Stimulated activated CD4-positive, alpha-beta T cell treated with anti-CD3 and anti-CD28 coated beads, Interleukin-15, amount 100 ng/mL, for 48 hours (primary cell): ENCODE data around the gene MAPK8IP3.

Experiments
- DNase-seq, 2 donors: peaks; one replicate each; pipeline ENCODE4 v3.0.0-alpha.2; 2020; ENCODE audit warnings: low read depth in 2 of 2

MAPK8IP3 gene, protein sequence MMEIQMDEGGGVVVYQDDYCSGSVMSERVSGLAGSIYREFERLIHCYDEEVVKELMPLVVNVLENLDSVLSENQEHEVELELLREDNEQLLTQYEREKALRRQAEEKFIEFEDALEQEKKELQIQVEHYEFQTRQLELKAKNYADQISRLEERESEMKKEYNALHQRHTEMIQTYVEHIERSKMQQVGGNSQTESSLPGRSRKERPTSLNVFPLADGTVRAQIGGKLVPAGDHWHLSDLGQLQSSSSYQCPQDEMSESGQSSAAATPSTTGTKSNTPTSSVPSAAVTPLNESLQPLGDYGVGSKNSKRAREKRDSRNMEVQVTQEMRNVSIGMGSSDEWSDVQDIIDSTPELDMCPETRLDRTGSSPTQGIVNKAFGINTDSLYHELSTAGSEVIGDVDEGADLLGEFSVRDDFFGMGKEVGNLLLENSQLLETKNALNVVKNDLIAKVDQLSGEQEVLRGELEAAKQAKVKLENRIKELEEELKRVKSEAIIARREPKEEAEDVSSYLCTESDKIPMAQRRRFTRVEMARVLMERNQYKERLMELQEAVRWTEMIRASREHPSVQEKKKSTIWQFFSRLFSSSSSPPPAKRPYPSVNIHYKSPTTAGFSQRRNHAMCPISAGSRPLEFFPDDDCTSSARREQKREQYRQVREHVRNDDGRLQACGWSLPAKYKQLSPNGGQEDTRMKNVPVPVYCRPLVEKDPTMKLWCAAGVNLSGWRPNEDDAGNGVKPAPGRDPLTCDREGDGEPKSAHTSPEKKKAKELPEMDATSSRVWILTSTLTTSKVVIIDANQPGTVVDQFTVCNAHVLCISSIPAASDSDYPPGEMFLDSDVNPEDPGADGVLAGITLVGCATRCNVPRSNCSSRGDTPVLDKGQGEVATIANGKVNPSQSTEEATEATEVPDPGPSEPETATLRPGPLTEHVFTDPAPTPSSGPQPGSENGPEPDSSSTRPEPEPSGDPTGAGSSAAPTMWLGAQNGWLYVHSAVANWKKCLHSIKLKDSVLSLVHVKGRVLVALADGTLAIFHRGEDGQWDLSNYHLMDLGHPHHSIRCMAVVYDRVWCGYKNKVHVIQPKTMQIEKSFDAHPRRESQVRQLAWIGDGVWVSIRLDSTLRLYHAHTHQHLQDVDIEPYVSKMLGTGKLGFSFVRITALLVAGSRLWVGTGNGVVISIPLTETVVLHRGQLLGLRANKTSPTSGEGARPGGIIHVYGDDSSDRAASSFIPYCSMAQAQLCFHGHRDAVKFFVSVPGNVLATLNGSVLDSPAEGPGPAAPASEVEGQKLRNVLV (N-terminal part only)

DNA sequence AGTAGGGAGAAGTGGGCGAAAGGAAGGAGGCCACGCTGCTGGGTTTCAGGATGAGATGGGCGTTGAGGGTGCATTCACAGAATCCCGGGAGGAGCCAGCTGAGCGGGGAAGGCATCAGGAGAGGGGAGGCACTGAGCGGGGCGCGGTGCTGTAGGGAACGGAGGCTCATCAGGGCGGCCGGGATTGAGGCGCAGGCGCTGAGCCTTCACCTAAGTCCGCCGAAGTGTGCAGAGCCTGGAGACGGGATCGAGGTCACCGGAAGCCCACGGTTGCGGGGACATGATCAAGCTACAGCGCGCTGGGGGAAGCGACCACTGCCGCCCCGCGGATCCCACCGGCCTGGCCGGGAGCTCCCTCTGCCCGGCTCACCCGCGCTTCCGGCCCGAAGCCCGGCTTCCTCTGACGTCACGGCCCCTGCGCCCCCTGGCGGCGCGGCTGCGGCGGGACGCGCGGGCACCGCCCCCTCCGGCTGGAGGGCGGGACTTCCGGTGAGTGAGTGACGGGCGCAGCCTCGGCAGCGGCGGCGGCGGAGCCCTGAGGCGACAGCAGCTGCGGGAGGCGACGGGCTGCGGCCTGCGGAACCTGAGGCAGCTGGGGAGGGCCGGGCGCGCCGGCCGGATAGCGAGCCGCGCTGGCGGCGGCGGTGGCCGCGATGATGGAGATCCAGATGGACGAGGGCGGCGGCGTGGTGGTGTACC is at the start of gene MAPK8IP3:
TSS of gene MAPK8IP3 (plus strand) at position 508 of the 698 bp plus-strand sequence. CDS start at position 653, 145 bp downstream.
- DNase-seq = peak; percentile 85 to 86

DNA sequence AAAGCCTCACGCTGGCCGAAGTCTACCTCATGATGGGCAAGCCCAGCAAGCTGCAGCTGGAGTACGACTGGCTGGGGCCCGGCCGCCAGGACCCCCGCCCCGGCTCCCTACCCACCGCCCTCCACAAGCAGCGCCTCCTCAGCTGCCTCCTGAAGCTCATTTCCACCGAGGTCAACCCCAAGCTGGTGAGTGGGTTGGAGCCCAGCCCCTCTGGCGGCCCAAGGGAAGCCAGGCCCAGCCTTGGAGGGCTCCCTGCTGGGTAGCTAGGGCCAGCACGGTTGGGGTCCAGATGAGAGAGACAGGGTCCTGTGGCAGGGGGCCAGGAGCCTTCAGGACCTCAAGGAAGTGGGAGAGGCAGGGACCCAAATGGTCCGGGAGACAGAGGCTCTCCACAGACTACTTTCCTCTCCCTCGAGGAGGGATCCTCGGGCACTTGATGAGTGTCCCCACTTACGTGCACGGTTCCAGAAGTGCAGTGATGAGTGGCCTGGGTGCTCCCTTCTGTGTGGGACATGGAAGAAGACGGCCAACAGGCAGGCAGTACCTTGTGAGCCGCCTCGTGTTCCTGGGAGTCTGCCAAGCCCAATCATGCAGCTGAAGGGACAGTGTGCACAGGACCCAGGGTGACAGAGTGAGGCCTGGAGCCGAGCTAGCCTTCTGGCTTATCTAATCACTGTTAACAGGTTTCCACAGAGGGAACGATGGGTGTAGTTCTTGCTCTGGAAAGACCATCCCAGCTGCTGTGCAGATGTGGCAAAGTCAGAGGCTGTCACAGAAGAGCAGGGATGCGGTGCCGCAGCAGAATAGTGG is 49.0 kb upstream of the MAPK8IP3 start:
- no peak for DNase-seq

DNA sequence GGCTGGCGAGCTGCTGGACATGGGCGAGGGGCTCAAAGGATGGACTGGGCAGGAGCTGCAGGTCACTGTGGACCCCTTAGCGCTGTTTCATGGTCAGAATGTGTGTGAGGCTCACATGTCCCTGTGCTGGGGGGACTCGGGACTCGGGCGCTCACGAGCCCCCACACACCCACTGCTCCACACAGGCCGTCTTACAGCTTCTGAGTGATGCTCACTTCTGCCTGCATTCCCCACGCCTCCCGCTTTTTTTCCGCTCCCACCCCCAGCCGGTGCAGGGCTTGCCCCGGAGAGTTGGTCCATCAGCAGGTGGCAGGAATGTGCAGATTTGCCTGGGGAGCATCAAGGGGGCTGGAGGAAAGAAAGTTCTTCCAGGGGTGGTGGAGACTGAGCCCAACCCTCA is 48.2 kb upstream of the MAPK8IP3 start:
- no peak for DNase-seq

DNA sequence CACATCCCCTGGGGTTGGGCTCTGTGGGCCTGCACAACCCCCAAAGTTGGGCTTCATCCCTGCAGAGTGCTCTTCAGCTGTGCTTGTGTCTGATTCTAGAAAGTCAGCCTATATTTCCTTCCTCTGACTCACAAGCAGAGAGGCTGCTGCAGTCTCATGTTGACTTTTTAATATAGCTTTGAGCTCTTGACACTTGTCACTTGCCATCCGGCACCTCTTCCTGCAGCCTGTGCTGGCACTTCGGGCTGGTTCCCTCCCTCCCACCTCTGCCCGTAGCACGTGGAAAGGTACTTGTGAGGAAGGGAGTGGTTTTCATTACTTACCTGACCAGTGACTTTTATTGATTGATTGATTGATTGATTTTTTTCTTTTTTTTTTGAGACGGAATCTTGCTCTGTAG is 47.0 kb upstream of the MAPK8IP3 start:
- no peak for DNase-seq

DNA sequence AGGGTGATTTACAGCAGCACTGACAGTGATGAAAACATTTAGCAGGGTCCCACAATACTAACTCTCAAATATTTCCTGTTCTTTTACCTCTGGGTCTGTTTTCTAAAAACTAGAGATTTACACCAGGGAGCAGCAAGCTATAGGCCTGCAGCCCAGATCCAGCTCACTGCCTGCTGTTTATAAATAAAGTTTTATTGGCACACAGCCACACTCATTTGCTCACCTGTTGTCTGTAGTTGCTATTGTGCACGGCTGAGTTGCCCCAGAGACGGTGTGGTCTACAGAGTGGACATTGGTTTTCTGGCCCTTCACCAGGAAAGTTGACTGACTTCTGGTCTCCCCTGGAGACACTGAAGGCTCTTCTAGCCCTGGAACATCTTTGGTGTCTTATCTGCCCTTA is 44.2 kb upstream of the MAPK8IP3 start:
- DNase-seq = no peak

DNA sequence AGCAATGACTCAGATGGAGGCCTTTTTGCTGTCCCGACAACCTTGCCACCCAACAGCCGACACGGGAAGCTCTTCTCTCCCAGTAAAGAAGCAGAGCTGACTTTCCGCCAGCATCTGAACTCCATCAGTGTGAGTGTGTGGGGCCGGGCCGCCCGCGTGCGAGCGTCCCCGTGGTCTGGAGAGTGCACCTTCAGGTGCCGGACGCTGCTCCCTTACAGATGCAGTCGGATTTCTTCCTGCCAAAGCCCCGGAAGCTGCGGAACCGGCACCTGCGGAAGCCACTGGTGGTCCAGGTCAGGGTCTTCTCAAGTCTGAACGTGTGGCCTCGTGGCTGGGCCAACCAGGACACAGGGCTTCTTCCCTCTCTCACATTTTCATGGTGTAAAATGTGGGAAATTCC is 43.5 kb upstream of the MAPK8IP3 start:
- DNase-seq = no peak

DNA sequence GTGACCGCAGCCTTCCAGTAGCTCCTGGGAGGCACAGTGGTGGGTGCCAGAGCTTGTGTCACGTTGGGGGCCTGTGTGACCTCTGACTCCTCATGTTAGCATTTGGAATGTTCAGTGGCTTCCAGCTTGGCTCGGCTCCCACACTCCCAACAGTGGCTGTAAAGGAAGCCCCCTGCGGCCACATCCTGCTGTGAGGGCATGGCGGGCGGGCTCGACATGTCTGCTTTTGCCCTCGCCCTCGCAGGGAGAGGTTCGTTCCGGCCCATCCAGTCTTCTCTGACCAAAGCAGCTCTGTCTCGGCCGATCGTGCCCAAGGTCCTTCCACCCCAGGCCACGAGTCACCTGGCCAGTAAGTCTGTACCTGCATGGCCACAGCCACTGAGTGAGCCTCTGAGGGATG is 40.2 kb upstream of the MAPK8IP3 start:
- DNase-seq = no peak

DNA sequence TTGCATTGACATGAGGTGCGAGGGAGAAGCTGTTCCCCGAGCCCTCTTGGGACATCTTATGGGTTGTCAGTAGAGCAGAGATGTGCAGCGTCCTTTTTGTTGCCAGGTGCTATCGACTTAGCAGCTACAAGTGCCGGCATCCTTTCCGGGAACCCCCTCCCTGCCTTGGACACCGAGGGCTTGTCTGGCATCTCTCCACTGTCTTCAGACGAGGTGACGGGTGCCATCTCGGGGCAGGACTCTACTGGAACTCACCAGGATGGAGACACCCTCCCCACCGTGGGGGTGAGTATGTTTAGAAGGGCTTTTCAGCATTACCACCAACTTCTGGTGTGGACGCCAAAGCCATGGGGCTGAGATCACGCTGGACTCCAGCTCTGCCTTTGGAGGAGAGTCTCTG is 39.7 kb upstream of the MAPK8IP3 start:
- DNase-seq = no peak

DNA sequence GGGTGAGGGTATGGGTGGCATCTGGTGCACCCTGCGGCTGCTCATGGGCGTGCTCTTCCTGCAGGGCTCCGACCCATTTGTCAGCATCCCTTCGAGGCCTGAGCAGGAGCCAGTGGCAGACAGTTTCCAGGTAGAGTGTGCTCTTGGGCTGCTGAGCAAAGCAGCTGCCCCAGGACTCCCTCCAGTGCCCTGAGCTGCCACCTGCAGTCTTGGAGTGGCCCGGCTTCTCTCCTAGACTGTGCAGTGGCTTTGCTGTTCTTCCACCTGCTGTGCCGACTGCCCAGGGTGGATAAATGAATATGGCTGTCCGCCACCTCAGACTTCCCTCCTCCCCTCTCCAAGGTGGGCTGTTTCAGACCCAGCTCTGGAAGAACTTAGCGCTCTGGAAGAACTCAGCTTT is 38.7 kb upstream of the MAPK8IP3 start:
- DNase-seq = no peak

DNA sequence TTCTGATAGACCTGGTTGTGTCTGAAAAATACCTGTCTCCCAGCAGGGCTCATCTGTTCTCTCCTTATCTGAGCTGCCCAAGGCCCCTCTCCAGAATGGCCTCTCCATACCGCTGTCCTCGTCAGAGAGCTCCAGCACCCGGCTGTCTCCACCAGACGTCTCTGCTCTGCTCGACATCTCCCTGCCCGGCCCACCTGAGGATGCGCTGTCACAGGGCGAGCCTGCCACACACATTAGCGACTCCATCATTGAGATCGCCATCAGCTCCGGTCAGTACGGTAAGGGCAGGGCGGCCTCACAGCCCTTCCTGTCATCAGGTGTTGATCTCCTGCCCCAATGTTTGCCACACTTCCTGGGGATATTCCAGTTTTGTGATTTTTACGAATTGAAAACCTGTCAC is 38.1 kb upstream of the MAPK8IP3 start:
- no peak for DNase-seq

DNA sequence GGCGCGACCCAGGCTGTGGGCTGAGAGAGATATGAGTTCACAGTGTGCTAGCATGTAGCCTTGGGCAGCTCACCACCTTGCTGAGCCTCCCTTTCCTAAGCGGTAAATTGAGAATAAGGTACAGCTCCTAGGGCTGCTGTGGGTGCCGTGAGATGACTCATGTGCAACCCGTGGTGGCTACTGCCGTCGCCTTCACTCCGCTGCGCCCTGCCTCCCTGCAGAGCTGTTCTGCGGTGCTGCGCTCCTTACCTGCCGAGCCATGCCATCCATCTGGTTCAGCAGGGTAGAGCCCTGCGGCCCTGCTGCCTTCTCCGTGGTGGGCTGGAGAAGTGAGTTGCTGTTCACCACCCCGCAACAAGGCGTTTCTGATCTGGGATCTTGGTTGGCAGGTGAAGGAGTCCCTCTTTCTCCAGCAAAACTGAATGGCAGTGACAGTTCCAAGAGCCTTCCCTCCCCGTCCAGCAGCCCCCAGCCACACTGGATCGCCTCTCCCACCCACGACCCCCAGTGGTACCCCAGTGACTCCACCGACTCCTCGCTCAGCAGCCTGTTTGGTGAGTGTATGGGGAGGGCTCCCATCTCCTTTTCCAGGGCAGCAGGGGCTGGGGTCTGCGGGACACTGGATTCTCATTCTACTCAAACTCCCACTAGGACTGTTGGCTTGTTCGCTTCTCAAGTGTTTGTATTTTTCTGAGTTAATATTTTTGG is 37.2 kb upstream of the MAPK8IP3 start:
- no peak for DNase-seq

DNA sequence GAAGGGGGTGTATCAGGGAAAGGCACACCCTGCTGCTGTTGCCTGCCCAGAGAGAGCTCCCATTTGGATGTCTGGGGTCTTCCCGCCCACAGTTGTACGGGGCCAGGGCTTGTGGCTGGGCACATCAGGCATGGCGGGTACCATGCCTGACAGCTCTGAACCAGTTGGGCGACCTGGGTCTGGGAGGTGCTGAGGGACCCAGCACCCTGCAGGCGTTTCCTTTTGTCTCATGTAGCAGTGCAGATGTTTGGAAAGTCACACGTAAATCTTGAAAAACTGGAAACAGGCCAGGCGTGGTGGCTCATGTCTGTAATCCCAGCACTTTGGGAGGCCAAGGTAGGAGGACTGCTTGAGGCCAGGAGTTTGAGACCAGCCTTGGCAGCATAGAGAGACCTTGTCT is 36.3 kb upstream of the MAPK8IP3 start:
- no peak for DNase-seq

DNA sequence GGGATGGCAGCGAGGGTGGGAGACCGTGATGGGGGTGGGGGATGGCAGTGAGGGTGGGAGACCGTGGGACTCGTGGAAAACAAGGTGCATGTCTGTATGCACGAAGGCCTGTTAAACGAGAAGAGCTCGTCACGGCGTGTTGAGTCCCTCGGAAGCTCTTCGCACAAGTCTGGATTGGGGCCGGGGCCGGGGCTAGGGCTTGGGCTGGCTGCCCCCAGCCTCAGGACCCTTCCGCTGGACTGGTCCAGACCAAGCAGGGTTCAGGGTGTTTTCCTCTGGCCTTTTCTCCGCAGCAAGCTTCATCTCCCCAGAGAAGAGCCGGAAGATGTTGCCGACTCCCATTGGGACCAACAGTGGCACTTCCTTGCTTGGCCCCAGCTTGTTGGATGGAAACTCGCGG is 35.6 kb upstream of the MAPK8IP3 start:
- DNase-seq = no peak

DNA sequence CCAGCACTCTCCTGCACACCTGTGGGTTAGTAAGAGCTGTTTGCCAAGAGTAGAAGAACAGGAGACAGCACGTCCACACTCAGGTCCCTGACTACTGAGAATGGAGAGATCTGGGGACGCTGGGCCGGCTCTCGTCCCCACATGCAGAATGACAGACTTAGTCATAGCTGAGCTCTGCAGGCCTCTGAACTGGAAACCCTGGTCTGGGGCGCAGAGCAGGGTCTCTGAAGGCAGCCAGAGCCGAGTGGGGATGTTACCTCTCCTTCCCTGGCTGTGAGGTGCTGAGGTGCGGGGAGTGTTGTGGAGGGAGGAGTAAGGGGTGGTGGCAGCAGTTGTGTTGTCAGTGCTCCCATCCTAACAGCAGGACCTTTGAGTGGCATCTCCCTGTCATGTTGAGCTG is 35.1 kb upstream of the MAPK8IP3 start:
- no peak for DNase-seq

DNA sequence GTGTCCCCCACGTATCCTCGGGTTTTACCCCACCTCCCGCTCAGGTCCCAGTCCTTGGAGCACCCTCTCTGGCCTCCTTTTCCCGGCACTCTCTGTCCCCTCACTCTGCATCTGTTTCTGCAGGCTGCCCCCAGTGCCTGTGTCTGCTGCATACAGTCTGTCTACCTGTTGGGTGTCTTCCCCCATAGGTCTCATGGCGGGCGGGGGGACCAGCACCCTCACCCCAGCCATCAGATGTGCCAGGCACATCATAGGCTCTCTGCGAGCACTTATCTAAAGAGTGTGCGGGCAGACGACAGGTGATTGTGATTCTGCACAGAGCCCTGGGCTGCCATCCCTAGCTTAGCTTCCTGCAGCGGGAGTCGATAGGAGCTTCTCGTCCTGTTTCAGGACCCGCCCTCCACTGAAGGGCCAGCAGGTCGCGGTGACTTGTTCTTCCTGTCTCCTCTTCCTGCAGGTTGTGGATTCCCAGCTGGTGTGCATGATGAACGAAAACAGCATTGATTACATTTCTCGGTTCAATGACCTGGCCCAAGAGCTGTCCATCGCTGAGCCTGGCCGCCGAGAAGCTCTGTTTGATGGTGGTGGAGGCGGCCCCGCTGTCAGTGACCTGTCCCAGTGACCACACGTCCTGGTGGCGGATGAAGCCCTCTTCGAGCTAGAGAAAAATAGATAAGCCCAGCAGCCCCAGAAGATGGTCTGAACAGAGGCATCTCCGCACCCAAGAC is 32.4 kb upstream of the MAPK8IP3 start:
- no peak for DNase-seq

DNA sequence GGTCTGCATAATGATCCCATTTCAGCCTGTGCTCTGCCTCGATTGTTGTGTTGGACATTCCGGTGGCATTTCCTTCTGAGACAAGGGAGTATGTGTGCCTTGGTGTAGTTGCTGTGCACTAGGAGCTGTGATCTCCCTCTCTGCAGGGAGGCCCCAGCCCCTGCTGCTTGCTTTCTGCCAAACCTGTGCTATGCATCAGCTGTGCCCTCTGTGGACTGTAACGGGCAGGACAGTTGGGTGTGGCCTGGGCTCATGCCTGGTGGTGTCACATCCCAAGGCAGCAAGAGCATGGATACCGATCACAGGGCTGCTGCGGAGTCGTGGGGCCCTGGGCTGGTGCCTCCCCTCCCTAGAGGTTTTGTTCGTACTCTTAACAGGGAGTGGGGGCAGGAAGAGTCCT is 31.7 kb upstream of the MAPK8IP3 start:
- no peak for DNase-seq

DNA sequence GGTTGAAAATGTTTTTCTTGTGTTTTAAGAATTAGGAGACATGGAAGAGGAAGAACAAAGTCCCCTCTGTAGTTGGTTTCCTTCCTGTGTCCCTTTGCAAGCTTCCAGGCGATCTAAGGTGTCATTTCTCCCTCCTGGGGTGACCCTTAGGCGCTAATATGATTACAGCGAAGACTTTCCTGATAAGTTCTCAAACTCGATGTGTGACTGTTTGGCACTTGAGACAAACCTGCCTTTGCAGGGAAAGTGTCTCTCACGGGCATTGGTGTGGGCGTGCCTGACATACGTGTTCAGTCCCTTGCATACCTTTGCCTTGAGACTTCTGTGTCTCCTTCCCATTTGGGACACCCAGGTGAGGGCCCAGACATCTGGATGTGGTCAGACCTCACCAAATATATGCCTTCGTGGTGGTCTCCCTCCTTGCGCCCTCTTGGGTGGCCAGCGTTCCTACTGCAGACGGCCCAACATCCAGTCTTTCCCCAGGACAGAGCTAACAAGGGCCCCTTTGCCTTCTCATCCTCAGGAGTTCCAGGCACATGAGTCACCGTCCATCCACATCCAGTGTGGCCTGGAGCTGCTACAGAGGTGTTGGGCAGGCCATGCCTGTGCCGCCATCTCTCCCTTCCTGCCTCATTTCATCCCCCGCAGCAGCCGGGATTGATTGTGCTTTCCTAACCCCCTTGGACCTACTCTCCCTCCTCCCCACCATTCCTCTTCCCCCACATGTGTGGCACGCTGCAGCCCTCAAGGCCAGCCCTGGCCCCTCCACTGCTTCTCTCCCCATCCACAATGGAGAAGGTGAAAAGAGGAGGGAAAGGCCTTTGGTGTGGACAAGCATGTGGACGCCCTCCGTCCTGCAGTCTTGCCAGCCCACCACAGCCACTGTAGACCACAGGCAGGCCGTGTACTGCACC is 31.0 kb upstream of the MAPK8IP3 start:
- no peak for DNase-seq

DNA sequence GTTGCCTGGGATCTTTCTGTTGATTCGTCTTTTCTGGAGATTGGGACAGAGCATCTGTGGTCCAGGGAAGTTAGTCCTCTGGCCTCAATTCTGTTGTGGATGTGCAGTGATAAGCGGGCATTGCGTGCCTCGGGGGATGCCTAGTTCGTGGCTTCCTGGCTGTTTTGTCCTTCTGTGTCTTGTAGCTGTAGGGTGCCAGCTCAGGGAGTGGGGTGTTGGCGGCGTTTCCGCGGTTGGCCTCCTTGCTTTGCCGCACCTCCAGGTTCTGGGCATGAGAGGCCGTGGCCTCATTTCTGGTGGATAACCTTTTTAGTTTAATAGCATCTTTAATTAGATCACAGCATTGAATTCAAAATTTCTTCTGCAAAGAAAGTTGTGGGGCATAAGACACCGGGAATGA is 29.3 kb upstream of the MAPK8IP3 start:
- no peak for DNase-seq
